Measurements from ENCODE around the gene PDZRN4. TPM values are rescaled to one million over a fixed set of nuclear protein-coding genes. Genes with fewer than 3 reads are reported as not detected.
"Not testable (repeated sequence)": the region's sequence is repeated elsewhere in the genome, so short reads cannot be mapped to it uniquely, and the experiment has no call there.

Gene PDZRN4
- total RNA-seq, 1 experiment from 2014 or later, result not detected

GRCh38 chr12:41280341-41281095 lies 92.4 kb downstream of the PDZRN4 start:
- peak; percentile 55 for DNase-seq (ENCODE audit: low spot score)

- DNase-seq (ENCODE audit: low spot score), result not testable (repeated sequence)
Measured at GRCh38 chr12:41285470-41285869, 97.3 kb downstream of the PDZRN4 start.

- no peak for DNase-seq (ENCODE audit: low spot score)
Measured at GRCh38 chr12:41286426-41286825, 98.3 kb downstream of the PDZRN4 start.

- no peak for DNase-seq (ENCODE audit: low spot score)
Measured at GRCh38 chr12:41287500-41288141, 99.5 kb downstream of the PDZRN4 start.

GRCh38 chr12:41288142-41288811 lies 100.2 kb downstream of the PDZRN4 start:
- no peak for DNase-seq (ENCODE audit: low spot score)

- no peak for DNase-seq (ENCODE audit: low spot score)
Measured at GRCh38 chr12:41289501-41289900, 101.4 kb downstream of the PDZRN4 start.

GRCh38 chr12:41293011-41293410 lies 104.9 kb downstream of the PDZRN4 start:
- DNase-seq (ENCODE audit: low spot score), result peak; percentile 83

- no peak for DNase-seq (ENCODE audit: low spot score)
Measured at GRCh38 chr12:41293461-41293860, 105.3 kb downstream of the PDZRN4 start.

- DNase-seq (ENCODE audit: low spot score), result no peak
Measured at GRCh38 chr12:41302979-41303403, 114.9 kb downstream of the PDZRN4 start.

GRCh38 chr12:41304526-41304925 lies 116.4 kb downstream of the PDZRN4 start:
- no peak for DNase-seq (ENCODE audit: low spot score)

GRCh38 chr12:41310367-41310766 lies 122.2 kb downstream of the PDZRN4 start:
- no peak for DNase-seq (ENCODE audit: low spot score)

GRCh38 chr12:41311883-41312282 lies 123.8 kb downstream of the PDZRN4 start:
- no peak for DNase-seq (ENCODE audit: low spot score)

GRCh38 chr12:41312451-41312850 lies 124.3 kb downstream of the PDZRN4 start:
- not testable (repeated sequence) for DNase-seq (ENCODE audit: low spot score)

GRCh38 chr12:41325336-41325735 lies 137.2 kb downstream of the PDZRN4 start:
- no peak for DNase-seq (ENCODE audit: low spot score)

GRCh38 chr12:41327096-41327895 lies 139.2 kb downstream of the PDZRN4 start:
- no peak for DNase-seq (ENCODE audit: low spot score)

- DNase-seq (ENCODE audit: low spot score), result no peak
Measured at GRCh38 chr12:41333974-41334373, 145.9 kb downstream of the PDZRN4 start.

GRCh38 chr12:41334390-41334789 lies 146.3 kb downstream of the PDZRN4 start:
- DNase-seq (ENCODE audit: low spot score), result no peak

GRCh38 chr12:41336041-41336549 lies 148.0 kb downstream of the PDZRN4 start:
- DNase-seq (ENCODE audit: low spot score), result no peak

GRCh38 chr12:41339784-41340183 lies 151.7 kb downstream of the PDZRN4 start:
- no peak for DNase-seq (ENCODE audit: low spot score)

- no peak for DNase-seq (ENCODE audit: low spot score)
Measured at GRCh38 chr12:41344776-41345470, 156.8 kb downstream of the PDZRN4 start.

GRCh38 chr12:41348198-41348597 lies 160.1 kb downstream of the PDZRN4 start:
- DNase-seq (ENCODE audit: low spot score), result no peak
